Chondrocyte (in vitro differentiated cells): ENCODE results near the gene CEP128. TPM values are rescaled to one million over a fixed set of nuclear protein-coding genes. Genes with fewer than 3 reads are reported as not detected.
A peak's percentile ranks its signal among the peaks of the same experiment; 100 is the strongest.

Experiments
- DNase-seq: peaks from one replicate; pipeline ENCODE4 v3.0.0; 2021; ENCODE audit warnings: mixed read lengths, low spot score
- H3K27ac Mint-ChIP-seq: one replicate; pipeline ENCODE4 v1.8.0; 2021; ENCODE audit warnings: mild to moderate bottlenecking, moderate library complexity, mixed read lengths; ENCODE audit not compliant: unreplicated experiment
- H3K27me3 Mint-ChIP-seq: 2 replicates; pipeline ENCODE4 v1.8.0; 2021; ENCODE audit warnings: low read depth, mixed read lengths
- H3K36me3 Mint-ChIP-seq: 2 replicates; pipeline ENCODE4 v1.8.0; 2021; ENCODE audit warnings: low read depth, mixed read lengths
- H3K4me1 Mint-ChIP-seq: 2 replicates; pipeline ENCODE4 v1.8.0; 2021; ENCODE audit warnings: low read depth, mild to moderate bottlenecking, mixed read lengths
- H3K4me3 Mint-ChIP-seq: one replicate; pipeline ENCODE4 v1.8.0; 2021; ENCODE audit warnings: mild to moderate bottlenecking, moderate library complexity, mixed read lengths; ENCODE audit not compliant: unreplicated experiment
- H3K9me3 Mint-ChIP-seq: 2 replicates; pipeline ENCODE4 v1.8.0; 2021; ENCODE audit warnings: low read depth, mixed read lengths
- CTCF ChIP-seq: fragments of 200-600 bp; sonication (generic); IDR thresholded peaks from 2 replicates; pipeline ENCODE4 v1.5.0; 2021; ENCODE audit warnings: antibody characterized with exemption, mild to moderate bottlenecking, moderate library complexity
- total RNA-seq: library from RNA; stranded (reverse); gene quantifications from 3 replicates; pipeline ENCODE4 v1.2.1, GENCODE V29; 2021

Gene CEP128
- total RNA-seq, 1 donor from 2014 or later: 3.5 TPM

DNA sequence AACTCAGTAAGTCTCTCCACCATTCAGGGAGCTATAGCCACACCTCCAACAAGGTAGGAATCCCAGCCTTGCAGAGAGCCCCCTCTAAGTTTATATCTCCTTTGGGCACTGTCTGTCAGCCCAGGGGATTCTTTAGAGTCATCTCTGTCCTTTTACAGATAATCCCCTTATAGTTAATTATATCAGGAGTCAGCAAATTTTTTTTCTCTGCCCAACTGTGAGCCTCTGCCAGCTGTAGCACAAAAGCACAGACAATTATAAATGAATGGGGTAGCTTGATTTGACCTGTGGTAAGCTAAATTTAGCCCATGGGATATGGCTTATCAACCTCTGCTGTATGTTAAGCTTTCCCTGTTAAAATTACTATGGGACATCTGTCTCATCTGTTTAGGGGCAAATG lies 8.3 kb downstream of the CEP128 start:
- no peak for TF ChIP-seq CTCF
- Mint-ChIP-seq H3K4me1 (peaks cover 3% of the 10 kb centered on the region), H3K27ac (no peak overlapping the region), H3K4me3 (no peak overlapping the region), H3K27me3 (no peaks in the 10 kb centered on the region), H3K36me3 (peaks cover 3% of the 10 kb centered on the region), H3K9me3 (peaks cover 11% of the 10 kb centered on the region)
- DNase-seq: no peak

DNA sequence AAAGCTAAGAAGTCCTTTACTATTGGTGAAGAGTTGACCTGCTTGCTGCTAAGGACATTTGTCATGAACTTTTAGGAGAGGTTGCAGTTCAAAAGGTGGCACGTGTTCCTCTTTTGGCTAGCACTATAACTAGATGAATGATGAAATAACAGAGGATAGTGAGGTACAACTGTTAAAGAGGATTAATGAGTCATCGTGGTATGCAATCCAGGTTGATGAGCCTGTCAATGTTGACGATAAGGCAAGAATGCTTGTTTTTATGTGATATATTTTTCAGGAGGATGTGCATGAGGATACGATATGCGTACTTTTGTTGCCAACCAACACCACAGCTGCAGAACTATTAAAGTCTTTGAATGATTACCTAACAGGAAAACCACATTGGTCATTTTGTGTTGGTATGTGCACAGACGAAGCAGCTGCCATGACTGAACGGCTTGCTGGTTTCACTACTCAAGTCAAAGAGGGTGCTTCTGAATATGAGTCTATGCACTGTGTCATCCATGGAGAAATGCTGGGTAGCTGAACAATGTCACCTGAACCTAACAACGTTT lies 10.6 kb downstream of the CEP128 start:
- no peak overlapping the region for H3K27ac Mint-ChIP-seq
- no peak for TF ChIP-seq CTCF
- H3K9me3 Mint-ChIP-seq: peaks cover 12% of the 10 kb centered on the region
- peaks cover 9% of the 10 kb centered on the region for H3K4me1 Mint-ChIP-seq
- peaks cover 3% of the 10 kb centered on the region for H3K36me3 Mint-ChIP-seq
- no peak overlapping the region for H3K4me3 Mint-ChIP-seq
- DNase-seq: no peak
- H3K27me3 Mint-ChIP-seq: no peaks in the 10 kb centered on the region

DNA sequence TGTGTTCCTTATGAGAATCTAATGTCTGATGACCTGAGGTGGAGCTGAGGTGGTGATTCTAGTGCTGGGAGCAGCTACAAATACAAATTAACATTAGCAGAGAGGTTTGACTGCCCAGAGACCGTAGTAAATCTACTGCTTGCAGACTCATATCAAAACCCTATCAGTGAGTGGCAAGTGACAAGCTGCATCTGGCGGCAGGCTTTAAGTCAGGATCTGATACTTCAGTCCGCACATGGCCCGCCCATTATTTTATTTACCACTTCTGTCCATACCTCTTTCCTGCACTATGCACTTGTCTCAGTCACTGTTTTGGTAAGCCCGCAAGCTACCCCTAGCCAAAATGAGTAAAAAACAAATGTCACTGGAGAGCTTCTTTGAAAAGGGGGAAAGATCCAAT lies 11.4 kb downstream of the CEP128 start:
- peaks cover 19% of the 10 kb centered on the region for H3K9me3 Mint-ChIP-seq
- H3K27me3 Mint-ChIP-seq: no peaks in the 10 kb centered on the region

DNA sequence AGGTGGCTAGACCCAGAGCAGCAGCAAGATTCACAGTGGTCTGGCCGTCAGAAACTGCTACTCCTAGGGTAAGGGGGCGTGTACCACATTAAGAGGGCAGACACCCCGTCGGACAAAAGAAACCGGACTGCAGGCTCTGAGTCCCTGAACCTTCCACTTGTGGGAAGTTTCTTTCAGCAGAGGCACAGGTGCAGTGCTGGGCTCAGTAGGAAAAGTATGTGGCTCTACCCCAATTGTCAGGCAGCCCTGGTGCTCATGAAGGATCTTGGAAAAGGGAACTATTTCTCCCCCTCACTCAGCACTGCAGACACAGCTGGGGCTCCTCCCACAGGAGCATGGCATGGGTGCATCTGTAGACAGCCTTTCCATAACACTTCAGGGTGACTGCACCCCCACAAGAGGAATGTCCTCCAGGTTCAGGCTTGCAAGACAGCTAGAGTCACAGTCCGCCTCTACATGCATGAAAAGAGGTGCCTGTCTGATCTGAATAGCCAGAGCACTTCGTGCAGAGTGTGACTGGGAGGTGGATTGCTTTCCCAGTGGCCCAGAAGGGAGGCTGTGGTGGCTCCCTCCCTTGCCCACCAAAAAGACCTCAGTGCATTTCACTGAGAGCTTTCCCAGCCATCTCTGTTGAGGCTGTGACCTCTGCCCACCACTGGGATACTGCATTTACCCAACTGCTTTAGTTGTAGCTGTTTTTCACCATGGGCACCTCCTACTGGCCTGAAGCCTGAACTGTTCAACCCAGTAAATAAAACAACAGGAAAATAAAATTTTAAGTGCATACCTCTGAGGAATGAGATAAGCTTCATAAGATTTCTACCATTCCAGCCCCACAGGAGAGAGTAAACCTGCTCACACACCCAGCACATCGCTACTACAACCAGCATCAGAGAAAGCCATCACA lies 14.2 kb downstream of the CEP128 start:
- Mint-ChIP-seq H3K27me3 (no peaks in the 10 kb centered on the region), H3K9me3 (peaks cover 21% of the 10 kb centered on the region), H3K4me3 (no peak overlapping the region), H3K36me3 (peaks cover 3% of the 10 kb centered on the region), H3K27ac (peak overlapping the region; percentile 50), H3K4me1 (peaks cover 9% of the 10 kb centered on the region)
- peak; percentile 25 for TF ChIP-seq CTCF
- DNase-seq: no peak

More for the DNA sequence above, 11.4 kb downstream of the CEP128 start:
- Mint-ChIP-seq H3K36me3 (peaks cover 3% of the 10 kb centered on the region), H3K4me1 (peaks cover 9% of the 10 kb centered on the region), H3K4me3 (no peak overlapping the region), H3K27ac (no peak overlapping the region)
- no peak for DNase-seq
- no peak for TF ChIP-seq CTCF

- no peaks in the 10 kb centered on the region for H3K27me3 Mint-ChIP-seq
- H3K36me3 Mint-ChIP-seq: peaks cover 3% of the 10 kb centered on the region
- peaks cover 9% of the 10 kb centered on the region for H3K4me1 Mint-ChIP-seq
- H3K9me3 Mint-ChIP-seq: peaks cover 21% of the 10 kb centered on the region
- no peak for DNase-seq
- H3K27ac Mint-ChIP-seq: peak overlapping the region; percentile 50
- H3K4me3 Mint-ChIP-seq: no peak overlapping the region
- TF ChIP-seq CTCF: no peak
These were observed 15.0 kb downstream of the CEP128 start for GRCh38 chr14:80926397-80927082.
